ENCODE data around the gene GNAQ.
A peak's percentile ranks its signal among the peaks of the same experiment; 100 is the strongest.
"Not testable (repeated sequence)": the region's sequence is repeated elsewhere in the genome, so short reads cannot be mapped to it uniquely, and the experiment has no call there.

GNAQ gene

GRCh38 chr9:77771171-77771570 is 260.4 kb downstream of the GNAQ start:
- DNase-seq (ENCODE audit: low spot score): no peak

GRCh38 chr9:77770340-77770739 is 261.3 kb downstream of the GNAQ start:
- DNase-seq (ENCODE audit: low spot score): no peak

- no peak for DNase-seq (ENCODE audit: low spot score)
Measured at GRCh38 chr9:77769246-77769645, 262.4 kb downstream of the GNAQ start.

GRCh38 chr9:77766587-77766986 is 265.0 kb downstream of the GNAQ start:
- no peak for DNase-seq (ENCODE audit: low spot score)

- no peak for DNase-seq (ENCODE audit: low spot score)
Measured at GRCh38 chr9:77765781-77766259, 265.8 kb downstream of the GNAQ start.

- no peak for DNase-seq (ENCODE audit: low spot score)
Measured at GRCh38 chr9:77764894-77765780, 266.5 kb downstream of the GNAQ start.

- DNase-seq (ENCODE audit: low spot score): no peak
Measured at GRCh38 chr9:77763566-77763965, 268.0 kb downstream of the GNAQ start.

GRCh38 chr9:77760919-77761318 is 270.7 kb downstream of the GNAQ start:
- not testable (repeated sequence) for DNase-seq (ENCODE audit: low spot score)

GRCh38 chr9:77759391-77759790 is 272.2 kb downstream of the GNAQ start:
- DNase-seq (ENCODE audit: low spot score): no peak

GRCh38 chr9:77756449-77756848 is 275.2 kb downstream of the GNAQ start:
- no peak for DNase-seq (ENCODE audit: low spot score)

- DNase-seq (ENCODE audit: low spot score): no peak
Measured at GRCh38 chr9:77753180-77753579, 278.4 kb downstream of the GNAQ start.

- no peak for DNase-seq (ENCODE audit: low spot score)
Measured at GRCh38 chr9:77752554-77752953, 279.1 kb downstream of the GNAQ start.

GRCh38 chr9:77751341-77752091 is 280.1 kb downstream of the GNAQ start:
- DNase-seq (ENCODE audit: low spot score): peak; percentile 11

- no peak for DNase-seq (ENCODE audit: low spot score)
Measured at GRCh38 chr9:77750981-77751340, 280.6 kb downstream of the GNAQ start.

- no peak for DNase-seq (ENCODE audit: low spot score)
Measured at GRCh38 chr9:77750284-77750683, 281.3 kb downstream of the GNAQ start.

- DNase-seq (ENCODE audit: low spot score): no peak
Measured at GRCh38 chr9:77748214-77748772, 283.3 kb downstream of the GNAQ start.

- no peak for DNase-seq (ENCODE audit: low spot score)
Measured at GRCh38 chr9:77747163-77747562, 284.4 kb downstream of the GNAQ start.

GRCh38 chr9:77744841-77745430 is 286.7 kb downstream of the GNAQ start:
- no peak for DNase-seq (ENCODE audit: low spot score)

- DNase-seq (ENCODE audit: low spot score): no peak
Measured at GRCh38 chr9:77743386-77743785, 288.2 kb downstream of the GNAQ start.

GRCh38 chr9:77738932-77739331 is 292.7 kb downstream of the GNAQ start:
- DNase-seq (ENCODE audit: low spot score): no peak

GRCh38 chr9:77735494-77735893 is 296.1 kb downstream of the GNAQ start:
- no peak for DNase-seq (ENCODE audit: low spot score)

- DNase-seq (ENCODE audit: low spot score): no peak
Measured at GRCh38 chr9:77731930-77732329, 299.7 kb downstream of the GNAQ start.

All from CD4-positive, alpha-beta T cell treated with Interleukin-6 at 100 ng/mL for 8 hours (primary cell).